ENCODE results near the gene TOMM40.

- TF ChIP-seq, protein P1, sequence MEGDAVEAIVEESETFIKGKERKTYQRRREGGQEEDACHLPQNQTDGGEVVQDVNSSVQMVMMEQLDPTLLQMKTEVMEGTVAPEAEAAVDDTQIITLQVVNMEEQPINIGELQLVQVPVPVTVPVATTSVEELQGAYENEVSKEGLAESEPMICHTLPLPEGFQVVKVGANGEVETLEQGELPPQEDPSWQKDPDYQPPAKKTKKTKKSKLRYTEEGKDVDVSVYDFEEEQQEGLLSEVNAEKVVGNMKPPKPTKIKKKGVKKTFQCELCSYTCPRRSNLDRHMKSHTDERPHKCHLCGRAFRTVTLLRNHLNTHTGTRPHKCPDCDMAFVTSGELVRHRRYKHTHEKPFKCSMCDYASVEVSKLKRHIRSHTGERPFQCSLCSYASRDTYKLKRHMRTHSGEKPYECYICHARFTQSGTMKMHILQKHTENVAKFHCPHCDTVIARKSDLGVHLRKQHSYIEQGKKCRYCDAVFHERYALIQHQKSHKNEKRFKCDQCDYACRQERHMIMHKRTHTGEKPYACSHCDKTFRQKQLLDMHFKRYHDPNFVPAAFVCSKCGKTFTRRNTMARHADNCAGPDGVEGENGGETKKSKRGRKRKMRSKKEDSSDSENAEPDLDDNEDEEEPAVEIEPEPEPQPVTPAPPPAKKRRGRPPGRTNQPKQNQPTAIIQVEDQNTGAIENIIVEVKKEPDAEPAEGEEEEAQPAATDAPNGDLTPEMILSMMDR (IDR thresholded peaks at IDR 0.05 in 8 of 11, conservative IDR thresholded peaks at IDR 0.05 in 3 of 11): peak in 1 of 11 experiments; percentile 19
- no peak for TF ChIP-seq POLR2A (IDR thresholded peaks at IDR 0.05)
These were observed 13.5 kb downstream of the TOMM40 start for GRCh38 chr19:44904426-44904994.

Data from spleen (tissue), 7 donors.